Coronary artery (tissue), 2 donors: ENCODE results near the gene ZSWIM5.
"Not testable (repeated sequence)": the region's sequence is repeated elsewhere in the genome, so short reads cannot be mapped to it uniquely, and the experiment has no call there.

Source experiments
- DNase-seq: peaks from one replicate; pipeline ENCODE4 v3.0.0-alpha.2; 2017; ENCODE audit warnings: low spot score
- H3K27ac ChIP-seq, 2 donors: fragments of 200-600 bp; sonication (generic); one replicate each; pipeline ENCODE4 v1.5.1; 2016 to 2019
- H3K4me3 ChIP-seq: fragments of 200-600 bp; sonication (generic); 2 replicates; pipeline ENCODE4 v1.5.1; 2016; ENCODE audit warnings: mild to moderate bottlenecking, moderate library complexity
- CTCF ChIP-seq: fragments of 200-600 bp; sonication (generic); IDR thresholded peaks from one replicate; pipeline ENCODE4 v1.5.1; 2019; ENCODE audit warnings: antibody characterized with exemption

Gene ZSWIM5

GRCh38 chr1:45135316-45135715, 71.1 kb downstream of the ZSWIM5 start:
- H3K4me3 ChIP-seq, result no peak overlapping the region
- TF ChIP-seq CTCF, result no peak
- DNase-seq, result no peak
- H3K27ac ChIP-seq, result no peak overlapping the region

- TF ChIP-seq CTCF, result no peak
- no peak for DNase-seq
- no peak overlapping the region for H3K27ac ChIP-seq
- H3K4me3 ChIP-seq, result no peak overlapping the region
Observed at GRCh38 chr1:45134461-45134873, 71.9 kb downstream of the ZSWIM5 start.

GRCh38 chr1:45132719-45133118, 73.7 kb downstream of the ZSWIM5 start:
- not testable (repeated sequence) for H3K4me3 ChIP-seq, DNase-seq, H3K27ac ChIP-seq

- no peak for DNase-seq
- TF ChIP-seq CTCF, result no peak
- no peak overlapping the region for H3K4me3 ChIP-seq
- H3K27ac ChIP-seq, result no peak overlapping the region
Observed at GRCh38 chr1:45123358-45123757, 83.0 kb downstream of the ZSWIM5 start.

- no peak overlapping the region for H3K27ac ChIP-seq
- H3K4me3 ChIP-seq, result no peak overlapping the region
- DNase-seq, result no peak
- no peak for TF ChIP-seq CTCF
Observed at GRCh38 chr1:45122724-45123123, 83.7 kb downstream of the ZSWIM5 start.

GRCh38 chr1:45117766-45118165, 88.6 kb downstream of the ZSWIM5 start:
- H3K4me3 ChIP-seq, result no peak overlapping the region
- no peak for DNase-seq
- H3K27ac ChIP-seq, result no peak overlapping the region
- TF ChIP-seq CTCF, result no peak

GRCh38 chr1:45116820-45117219, 89.6 kb downstream of the ZSWIM5 start:
- Histone ChIP-seq H3K4me3 (no peak overlapping the region), H3K27ac (no peak overlapping the region)
- DNase-seq, result no peak
- no peak for TF ChIP-seq CTCF

GRCh38 chr1:45116340-45116739, 90.1 kb downstream of the ZSWIM5 start:
- Histone ChIP-seq H3K27ac (no peak overlapping the region), H3K4me3 (no peak overlapping the region)
- no peak for DNase-seq
- TF ChIP-seq CTCF, result no peak

- not testable (repeated sequence) for H3K27ac ChIP-seq, H3K4me3 ChIP-seq, DNase-seq
Observed at GRCh38 chr1:45115198-45115597, 91.2 kb downstream of the ZSWIM5 start.
